ENCODE data around the gene ATP11B.

ATP11B gene

DNA sequence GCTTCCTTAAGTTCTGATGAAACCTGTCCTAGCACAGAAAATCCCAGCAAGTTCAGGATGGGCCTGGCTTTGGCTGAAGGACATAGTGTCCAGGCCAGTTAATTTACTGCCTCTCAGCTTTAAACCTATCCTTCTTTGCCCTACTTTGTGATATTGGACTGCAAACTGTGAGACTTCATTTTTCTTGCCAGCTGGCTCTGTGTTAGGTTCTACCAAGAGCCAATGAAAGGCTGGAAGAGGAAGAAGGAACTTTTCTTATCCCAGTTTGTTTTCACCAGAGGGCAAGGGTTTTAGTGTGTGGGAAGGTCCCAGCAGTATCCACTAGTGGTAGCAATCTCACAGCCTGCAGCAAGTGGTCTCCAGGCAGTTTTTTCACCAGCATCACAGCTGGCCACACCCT is 168.9 kb downstream of the ATP11B start:
- no peak for DNase-seq

DNA sequence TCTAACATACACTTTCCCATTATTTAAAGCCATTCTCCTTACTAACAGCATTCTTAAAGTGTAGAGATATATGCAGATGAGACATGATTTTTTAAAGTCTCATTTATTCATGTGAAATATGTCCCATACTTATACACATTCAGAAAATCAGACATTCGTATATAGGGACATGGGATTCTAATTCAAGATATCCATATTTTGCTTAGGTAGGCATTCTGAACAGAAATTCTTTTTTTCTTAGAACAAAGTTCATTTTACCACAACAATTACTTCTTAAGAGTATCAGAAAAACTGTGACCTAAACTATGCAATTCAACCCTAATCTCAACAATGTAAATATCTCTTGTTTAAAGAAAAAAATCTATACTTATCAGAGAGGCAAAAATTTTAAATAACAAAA is 170.9 kb downstream of the ATP11B start:
- DNase-seq = no peak

DNA sequence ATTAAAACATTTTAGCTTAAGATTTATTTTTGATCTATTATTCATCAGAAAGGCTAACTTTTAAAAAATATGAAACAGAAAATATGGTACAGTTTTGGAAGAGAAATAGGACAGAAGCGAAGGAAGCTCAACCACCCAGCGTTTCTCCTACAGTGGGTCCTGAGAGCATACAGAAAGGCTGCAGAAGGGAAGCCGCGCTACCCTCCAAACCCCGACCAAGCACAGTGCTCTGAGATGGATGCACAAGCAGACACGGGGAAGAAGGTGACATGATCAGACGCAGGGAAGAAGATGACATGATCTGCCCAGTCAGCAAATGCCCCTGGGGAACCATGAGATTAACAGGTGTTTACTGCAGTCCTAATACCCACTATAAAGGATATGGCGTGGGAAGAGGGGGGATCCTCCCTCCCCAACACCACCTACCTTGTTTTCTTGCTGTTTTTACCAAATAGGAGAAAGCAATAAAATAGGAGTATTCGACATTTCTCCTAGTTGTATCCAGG is 172.6 kb downstream of the ATP11B start:
- no peak for DNase-seq

DNA sequence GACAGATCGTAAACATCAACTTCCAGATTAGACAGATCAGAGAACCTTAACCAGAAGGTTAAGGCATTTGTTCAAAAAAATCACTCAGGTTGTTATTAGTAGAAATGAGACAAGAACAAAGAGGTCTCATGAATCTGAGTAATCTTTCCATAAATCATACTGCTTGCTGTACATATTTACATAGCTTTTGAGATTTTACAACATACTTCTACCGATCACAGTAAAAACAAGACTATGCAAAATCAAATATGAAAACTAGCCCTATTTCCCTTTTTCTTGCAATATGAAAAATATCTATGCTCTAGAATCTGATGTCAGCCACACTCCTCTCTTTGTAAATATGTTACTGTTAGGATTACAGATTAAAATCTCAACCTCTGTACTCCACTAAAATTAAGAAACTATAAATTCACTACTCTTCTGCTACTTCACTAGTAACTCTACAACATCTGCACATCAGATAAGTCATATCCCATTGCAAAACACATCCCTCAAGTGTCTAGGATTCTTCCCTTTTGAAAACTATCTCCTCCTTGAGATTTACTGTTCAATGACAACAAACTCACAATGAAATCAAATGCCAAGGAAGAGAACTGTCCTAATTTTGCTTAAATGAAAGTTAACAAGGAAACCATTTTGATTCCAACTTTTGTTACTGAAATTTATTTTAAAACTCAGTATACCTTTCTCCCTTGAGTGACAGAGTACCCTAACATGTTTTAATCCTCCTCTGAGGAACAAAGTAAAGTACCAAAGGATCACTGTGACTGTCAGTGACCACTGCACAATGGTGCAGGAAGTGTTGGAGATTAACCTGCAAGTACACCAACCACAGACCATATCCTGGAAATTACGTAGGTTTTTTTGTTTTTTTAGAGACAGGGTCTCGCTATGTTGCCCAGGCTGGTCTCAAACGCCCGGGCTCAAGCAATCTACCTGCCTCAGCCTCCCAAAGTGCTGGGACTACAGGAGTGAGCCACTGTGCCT is 174.2 kb downstream of the ATP11B start:
- DNase-seq = peak; percentile 32

DNA sequence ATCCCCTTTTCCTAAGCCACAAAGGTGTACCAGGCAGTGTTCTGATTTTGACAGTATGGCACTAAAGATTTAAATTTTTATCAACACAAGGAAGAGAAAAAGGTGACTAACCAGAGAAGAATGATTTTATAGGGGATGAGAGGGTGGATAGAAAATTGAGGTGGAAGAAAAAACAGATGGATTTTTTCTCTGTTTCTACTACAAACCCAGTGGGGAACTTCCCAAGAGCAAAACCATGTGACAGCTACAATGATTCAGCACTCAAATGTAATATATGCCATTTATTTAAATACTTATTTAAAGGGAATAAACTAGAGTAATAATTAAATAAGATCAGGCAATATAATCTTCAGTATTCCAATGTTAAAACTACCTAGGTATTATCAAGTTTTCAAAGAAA is 176.0 kb downstream of the ATP11B start:
- DNase-seq = no peak

DNA sequence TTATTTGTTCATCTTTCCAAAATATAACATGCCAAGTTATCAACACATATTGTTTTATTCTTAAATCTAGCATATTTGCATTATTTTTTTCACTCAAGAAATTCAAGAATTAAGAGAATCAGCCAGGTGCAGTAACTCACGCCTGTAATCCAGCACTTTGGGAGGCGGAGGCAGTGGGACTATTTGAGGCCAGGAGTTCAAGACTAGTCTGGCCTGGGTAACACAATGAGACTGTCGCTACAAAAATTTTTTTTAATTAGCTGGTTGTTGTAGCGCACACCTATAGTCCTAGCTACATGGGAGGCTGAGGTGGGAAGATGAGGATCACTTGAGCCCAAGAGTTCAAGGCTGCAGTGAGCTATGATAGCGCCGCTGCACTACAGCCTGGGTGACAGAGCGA is 176.5 kb downstream of the ATP11B start:
- no peak for DNase-seq

DNA sequence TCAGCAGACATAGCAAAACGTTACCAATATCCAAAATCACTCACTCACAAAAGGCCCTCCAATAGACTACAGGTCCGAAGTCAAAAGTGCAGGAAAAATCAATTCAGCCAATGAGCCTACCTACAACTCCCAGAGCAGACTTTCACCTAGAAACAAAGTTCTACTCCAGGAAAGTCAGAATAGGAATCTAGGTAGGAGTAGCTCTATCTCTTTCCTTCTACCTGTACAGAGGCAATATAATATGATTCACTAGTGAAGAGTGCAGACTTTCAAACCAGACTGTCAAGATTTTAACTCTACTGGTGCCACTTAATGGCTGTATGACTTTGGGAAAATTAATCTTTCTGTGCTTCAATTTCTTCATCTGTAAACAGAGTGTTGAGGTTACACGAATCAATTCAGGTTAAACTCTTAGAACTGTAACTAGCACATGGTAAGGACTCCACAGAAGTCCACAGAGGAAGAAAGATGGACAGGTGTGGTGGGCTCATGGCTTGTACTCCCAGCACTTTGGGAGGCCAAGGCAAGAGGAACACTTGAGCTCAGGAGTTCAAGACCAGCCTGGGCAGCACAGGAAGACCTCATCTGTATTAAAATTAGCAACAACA is 177.6 kb downstream of the ATP11B start:
- no peak for DNase-seq
